GM23248 (cell line): Measurements from ENCODE around the gene RRAGC.

Experiments
- EZH2 ChIP-seq: fragments of 200-600 bp; sonication (generic); IDR thresholded peaks from 2 replicates; pipeline ENCODE4 v1.6.1; 2018; ENCODE audit warnings: antibody characterized with exemption, mild to moderate bottlenecking; ENCODE audit not compliant: insufficient read depth, poor library complexity, severe bottlenecking
- EZH2phosphoT487 ChIP-seq: fragments of 200-600 bp; sonication (generic); IDR thresholded peaks from 2 replicates; pipeline ENCODE4 v1.6.1; 2018; ENCODE audit warnings: antibody characterized with exemption, moderate library complexity, mild to moderate bottlenecking, low read depth; ENCODE audit not compliant: insufficient read depth

DNA sequence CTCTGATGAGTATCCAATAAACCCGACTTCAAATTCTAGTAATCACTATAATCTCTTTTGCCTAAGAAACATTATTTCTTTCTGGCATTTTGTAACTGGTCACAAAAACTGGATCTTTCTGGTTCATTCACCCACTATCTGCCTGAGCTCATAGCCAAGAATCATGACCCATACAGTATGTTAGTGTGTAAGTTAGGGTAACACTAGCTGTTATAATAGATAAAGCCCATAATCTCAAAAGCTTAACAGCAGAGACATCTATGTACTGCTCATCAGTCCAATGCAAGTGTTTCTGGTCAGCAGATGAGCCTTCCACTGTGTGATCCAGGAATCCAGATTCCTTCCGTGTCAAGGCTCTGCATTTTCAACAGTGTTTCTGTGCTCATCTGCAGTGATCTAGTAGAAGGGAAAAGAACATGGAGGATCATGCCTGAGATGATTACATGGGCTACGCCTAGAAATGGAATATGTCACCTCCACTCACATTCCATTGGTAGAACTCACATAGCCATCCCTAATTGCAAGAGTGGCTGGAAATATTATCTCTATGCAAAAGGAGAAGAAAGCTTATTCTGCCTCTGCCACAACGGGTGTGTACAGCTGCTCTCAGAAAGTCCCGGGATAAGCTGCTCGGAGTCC lies 27.7 kb downstream of the RRAGC start:
- TF ChIP-seq EZH2 = no peak
- no peak for TF ChIP-seq EZH2phosphoT487
